ENCODE measurements around the gene NBPF9. TPM values are rescaled to one million over a fixed set of nuclear protein-coding genes. Genes with fewer than 3 reads are reported as not detected.
"Not testable (repeated sequence)": the region's sequence is repeated elsewhere in the genome, so short reads cannot be mapped to it uniquely, and the experiment has no call there.

NBPF9 gene
- polyA plus RNA-seq (2014; cell fraction: cytosol; rRNA removed): 15.7 and 16.1 TPM in 2 replicates
- polyA plus RNA-seq (2014; cell fraction: nucleus; rRNA removed): 37.3 and 47.4 TPM in 2 replicates

- peak; percentile 47 for DNase-seq (ENCODE audit: low spot score)
Observed at GRCh38 chr1:149103109-149104081, at the start of gene NBPF9. Gene NBPF9, minus strand, starts transcription at chr1:149103551. Its CDS starts 21,412 bp downstream, at chr1:149082139.

DNA sequence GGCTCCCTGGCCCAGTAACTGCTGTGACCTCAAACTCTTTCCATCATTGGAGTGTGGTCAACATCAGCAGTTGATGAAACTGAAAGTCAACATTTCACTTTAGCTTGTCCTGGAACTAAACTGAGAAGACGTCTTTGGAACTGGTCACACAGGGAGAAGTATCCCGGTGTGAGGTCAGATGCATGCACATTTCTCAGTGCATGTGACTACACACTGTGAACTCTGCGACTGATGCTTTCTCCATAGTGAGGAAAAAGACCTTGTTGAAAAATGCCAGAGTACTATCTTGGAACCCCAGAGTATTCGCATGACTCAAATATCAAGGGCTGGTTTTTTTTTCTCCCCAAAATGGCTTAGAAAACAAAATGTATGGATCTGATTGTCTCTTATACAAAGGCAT is 46.6 kb upstream of the NBPF9 start:
- DNase-seq (ENCODE audit: low spot score): not testable (repeated sequence)

- DNase-seq (ENCODE audit: low spot score): not testable (repeated sequence)
Observed at GRCh38 chr1:149137585-149137984, 34.2 kb upstream of the NBPF9 start.

DNA sequence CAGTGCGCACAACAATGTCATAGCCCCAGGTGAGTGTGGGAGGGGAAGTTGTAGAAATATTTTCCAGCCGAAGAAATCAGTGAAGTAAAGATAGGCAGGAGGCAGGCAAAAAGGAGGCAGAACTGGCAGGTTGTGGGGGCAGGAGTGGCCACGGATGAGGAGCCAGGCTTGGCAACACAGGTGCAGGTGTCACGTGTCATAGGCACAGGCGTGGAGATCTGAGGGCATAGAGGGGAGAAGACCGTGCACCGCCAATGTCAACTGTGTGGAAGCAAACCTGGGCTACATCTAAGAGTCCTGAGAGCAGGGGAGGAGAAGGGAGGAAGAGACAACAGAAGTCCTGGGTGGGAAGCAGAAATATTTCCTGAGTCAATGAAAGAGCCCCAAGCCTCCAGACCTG is 27.6 kb upstream of the NBPF9 start:
- DNase-seq (ENCODE audit: low spot score): not testable (repeated sequence)

- not testable (repeated sequence) for DNase-seq (ENCODE audit: low spot score)
Observed at GRCh38 chr1:149129245-149129644, 25.9 kb upstream of the NBPF9 start.

DNA sequence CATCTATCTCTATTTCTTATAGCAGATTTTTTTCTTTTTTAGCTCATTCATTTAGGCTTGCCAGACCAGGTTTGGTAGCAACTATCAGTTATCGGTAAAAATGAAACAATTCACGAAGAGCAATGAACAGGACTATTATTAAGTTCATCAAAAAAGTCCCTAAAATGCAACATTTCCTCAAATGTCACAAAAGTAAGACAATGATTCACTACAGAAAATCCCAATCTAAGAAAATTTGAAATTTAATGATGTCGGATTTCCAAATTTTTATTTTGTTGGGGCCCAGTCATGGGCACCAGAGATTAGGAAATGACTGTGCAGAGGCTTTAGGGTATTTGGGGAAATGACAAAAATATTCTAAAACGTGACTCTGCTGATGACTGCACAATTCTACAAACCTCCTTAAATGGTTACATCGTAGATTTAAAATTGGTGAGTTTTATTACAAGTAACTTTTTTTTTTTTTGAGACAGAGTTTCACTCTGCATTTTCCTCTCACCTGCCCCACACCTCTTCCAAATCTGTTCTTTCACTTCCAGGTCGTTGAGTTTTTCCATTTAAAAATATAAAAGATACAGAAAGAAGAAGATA is 23.3 kb upstream of the NBPF9 start:
- not testable (repeated sequence) for DNase-seq (ENCODE audit: low spot score)

DNA sequence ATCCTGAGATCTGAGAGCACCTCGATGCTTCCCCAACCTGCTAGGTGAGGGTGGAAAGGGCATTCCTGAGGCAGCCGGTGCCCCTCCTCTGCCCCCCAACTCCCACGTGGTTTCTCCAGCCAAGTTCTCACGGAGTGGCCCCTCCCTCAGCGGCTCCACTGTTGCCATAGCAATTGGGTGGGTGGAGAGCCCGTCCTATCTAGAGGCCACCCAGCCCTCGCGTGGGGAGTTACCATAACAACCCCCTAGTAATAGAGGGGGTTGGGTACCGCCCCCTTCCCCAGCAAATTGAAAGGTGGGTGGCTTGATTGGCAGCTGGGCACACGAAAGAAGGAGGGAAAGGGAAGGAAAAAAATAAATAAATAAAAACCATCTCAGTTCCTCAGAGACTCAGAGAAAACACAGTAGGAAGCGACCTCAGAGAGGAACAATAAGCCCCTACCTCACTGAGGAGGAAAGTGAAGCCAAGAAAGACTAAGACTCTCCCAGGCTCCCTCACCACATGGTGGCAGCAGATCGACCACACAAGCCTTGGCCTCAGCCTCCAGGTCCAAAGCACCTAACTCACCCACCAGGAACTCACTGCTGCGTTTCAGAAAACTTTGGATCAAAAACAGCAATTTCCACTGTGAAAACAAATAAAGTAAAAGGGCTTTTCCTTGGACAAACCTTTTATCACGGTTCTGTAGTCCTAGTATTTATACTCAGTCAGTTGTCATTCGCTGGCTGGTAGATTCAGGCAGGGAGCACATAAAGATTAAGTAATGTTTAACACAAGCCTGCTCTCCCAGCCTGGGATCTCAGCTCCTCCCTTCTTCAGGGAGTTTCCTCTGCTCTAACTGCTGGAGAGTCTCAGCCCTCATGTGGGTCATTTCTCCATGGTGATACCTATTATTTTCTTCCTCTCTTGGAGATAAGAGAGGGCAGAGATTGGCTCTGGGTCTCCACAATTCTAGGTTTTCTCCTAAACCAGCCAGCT is 20.9 kb upstream of the NBPF9 start:
- DNase-seq (ENCODE audit: low spot score): not testable (repeated sequence)

- not testable (repeated sequence) for DNase-seq (ENCODE audit: low spot score)
Observed at GRCh38 chr1:149112828-149113227, 9.5 kb upstream of the NBPF9 start.

GRCh38 chr1:149110343-149110742 is 7.0 kb upstream of the NBPF9 start:
- DNase-seq (ENCODE audit: low spot score): not testable (repeated sequence)

DNA sequence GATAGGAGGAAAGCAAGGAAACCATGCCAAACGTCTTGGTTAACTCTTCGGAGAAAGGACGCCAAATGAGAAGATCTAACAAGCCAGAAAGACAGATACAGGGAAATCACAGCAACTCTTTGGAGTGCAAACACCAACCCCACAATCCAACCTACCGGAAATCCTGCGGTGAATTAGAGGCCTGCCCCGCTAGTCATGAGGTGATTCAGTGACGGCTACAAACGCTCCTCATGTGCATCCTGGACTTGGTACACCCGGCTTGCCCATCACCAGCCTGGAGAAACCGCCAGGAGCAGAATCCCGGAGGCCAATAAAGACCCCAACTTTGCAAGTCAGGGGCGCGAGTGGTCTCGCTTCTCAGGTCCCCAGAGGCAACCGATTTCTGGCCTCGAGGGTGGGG is 777 bp downstream of the NBPF9 start:
- not testable (repeated sequence) for DNase-seq (ENCODE audit: low spot score)

DNA sequence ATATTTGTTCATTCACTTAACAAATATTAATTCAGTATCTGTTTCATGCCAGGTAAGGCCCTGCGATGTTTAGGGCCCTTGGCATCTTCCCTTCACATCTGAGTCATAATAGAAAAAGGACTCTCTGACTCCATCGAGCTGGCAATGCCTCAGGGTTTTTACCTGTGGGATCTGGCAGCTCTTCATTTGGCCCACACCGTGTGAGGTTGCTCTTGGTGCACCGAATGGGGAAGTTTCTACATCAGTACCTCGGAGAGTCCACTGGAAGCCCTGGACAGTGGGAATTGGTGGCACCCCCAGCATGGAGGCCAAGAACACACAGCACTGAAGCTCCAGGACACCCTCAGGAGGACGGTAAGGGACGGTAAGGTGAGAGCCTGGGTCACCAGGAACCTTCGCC is 5.1 kb downstream of the NBPF9 start:
- not testable (repeated sequence) for DNase-seq (ENCODE audit: low spot score)

- not testable (repeated sequence) for DNase-seq (ENCODE audit: low spot score)
Observed at GRCh38 chr1:149093155-149093554, 10.2 kb downstream of the NBPF9 start.

DNA sequence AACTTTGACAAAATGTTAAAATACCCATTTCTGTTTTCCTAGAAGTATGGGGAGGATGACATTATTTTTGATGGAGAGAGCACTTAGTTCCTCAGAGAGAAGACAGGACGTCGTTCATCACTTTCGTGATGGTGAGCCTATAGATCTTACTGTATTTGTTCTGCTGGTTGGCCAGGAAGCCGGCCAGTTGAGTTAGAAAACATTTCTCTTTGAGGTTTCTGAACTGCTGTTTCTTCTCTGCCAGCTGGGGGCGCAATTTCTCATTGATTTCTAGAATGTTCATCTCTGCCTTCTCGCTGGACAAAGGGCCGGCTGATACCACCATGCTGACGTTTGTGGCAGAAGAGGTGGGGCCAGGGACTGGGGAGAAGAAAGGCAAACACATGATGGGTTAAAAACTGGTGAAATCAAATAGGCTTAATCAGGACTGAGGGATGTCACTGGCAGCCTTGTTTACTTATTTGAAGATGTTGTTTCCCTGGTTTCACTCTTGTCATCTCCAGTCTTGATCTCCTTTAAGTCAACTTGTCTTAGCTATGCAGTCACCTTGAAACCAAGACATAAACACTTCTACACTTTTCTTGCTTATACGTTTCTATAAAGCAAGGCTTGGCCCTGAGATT is 27.7 kb downstream of the NBPF9 start:
- DNase-seq (ENCODE audit: low spot score): not testable (repeated sequence)

- DNase-seq (ENCODE audit: low spot score): not testable (repeated sequence)
Observed at GRCh38 chr1:149064611-149065010, 38.7 kb downstream of the NBPF9 start.

DNA sequence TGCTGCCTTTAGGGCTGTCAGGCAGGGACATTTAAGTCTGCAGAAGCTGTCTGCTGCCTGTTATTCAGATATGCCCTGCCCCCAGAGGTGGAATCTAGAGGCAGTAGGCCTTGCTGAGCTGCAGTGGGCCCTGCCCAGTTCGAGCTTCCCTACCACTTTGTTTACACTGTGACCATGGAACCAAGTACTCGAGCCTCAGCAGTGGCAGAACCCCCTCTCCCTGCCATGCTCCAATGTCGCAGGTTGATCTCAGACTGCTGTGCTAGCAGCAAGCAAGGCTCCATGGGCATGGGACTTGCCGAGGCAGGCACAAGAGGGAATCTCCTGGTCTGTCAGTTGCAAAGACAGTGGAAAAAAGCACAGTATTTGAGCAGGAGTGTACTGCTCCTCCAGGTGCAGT is 60.3 kb downstream of the NBPF9 start:
- not testable (repeated sequence) for DNase-seq (ENCODE audit: low spot score)

DNA sequence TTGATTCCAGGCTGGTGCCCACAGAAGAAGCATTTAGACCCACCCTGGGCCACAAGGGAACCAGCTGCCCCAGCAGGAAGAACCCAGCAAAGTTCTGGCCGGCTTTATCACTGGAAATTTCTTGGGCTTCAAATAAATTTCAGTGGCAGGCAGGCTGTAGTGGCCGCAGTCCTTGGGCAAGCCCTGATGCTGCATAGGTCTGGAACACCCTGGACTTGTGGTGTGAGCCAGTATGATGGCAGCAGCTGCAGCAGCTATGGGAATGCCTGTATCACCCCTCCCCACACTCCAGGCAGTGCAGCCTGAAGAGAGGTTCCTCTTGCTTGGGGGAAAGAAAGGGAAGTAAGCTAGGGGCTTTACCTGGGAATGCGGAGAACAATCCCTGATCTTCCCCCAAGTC is 69.4 kb downstream of the NBPF9 start:
- DNase-seq (ENCODE audit: low spot score): not testable (repeated sequence)

GRCh38 chr1:149024327-149024726 is 79.0 kb downstream of the NBPF9 start:
- not testable (repeated sequence) for DNase-seq (ENCODE audit: low spot score)

- DNase-seq (ENCODE audit: low spot score): not testable (repeated sequence)
Observed at GRCh38 chr1:149018577-149018976, 84.8 kb downstream of the NBPF9 start.

DNA sequence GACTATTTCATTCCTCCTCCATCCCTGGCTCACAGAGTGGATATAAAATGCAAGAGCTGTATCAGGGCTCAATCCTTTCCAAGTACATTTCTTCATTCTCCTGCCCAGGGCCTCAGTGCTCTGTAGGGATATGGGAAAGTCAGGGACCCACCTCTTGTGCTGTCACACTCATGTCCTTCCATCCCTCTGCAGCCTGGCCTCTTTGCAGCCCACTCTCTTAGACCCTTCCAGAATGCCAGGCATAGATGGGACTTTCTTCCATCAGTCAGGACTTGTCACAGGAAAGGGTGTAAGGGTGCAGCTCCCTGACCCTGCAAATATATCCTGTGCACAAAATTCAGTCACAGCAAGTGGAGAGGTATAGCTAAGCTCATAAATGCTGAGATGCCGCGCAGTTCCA is 86.7 kb downstream of the NBPF9 start:
- DNase-seq (ENCODE audit: low spot score): not testable (repeated sequence)

DNA sequence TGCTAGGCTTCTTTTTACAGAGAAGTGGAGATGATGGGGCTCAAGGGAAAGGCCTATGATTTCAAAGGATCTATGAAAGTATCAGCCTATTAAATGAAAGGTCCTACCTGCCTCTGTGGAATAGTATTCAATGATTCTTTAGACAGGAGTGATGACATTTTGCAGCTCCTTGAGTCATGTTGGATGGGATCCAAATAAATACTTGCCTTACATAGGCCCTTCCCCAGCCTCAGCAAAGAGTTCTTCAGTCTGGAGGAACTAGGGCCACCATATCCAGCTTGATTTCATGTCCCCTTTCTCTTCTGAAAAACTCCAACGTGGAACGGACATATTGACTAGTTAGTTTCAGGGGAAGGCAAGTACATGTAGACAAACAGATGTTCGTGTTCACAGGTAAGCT is 87.8 kb downstream of the NBPF9 start:
- DNase-seq (ENCODE audit: low spot score): not testable (repeated sequence)

DNA sequence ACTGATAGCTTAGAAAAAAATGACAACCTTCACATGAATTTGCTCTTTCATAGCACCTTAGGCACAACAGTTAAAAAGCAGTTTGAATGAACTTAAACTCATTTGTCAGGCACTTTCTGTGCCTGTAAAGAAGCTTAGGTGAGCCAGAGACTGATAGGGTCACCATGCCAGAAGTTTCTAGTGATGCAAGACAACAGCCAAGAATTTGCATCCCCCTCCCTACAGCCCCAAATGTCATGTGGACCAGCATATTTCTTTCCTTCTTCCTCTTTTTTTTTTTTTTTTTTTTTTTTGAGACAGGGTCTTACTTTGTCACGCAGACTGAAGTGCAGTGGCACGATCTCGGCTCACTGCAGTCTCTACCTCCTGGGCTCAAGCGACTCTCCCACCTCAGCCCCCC is 89.8 kb downstream of the NBPF9 start:
- not testable (repeated sequence) for DNase-seq (ENCODE audit: low spot score)
